ENCODE data around the gene LRSAM1.

GRCh38 chr9:127451858-127452656 is 747 bp downstream of the LRSAM1 start:
- no peak for TF ChIP-seq CTCF (IDR thresholded peaks at IDR 0.05)
- no peak for TF ChIP-seq POLR2A (IDR thresholded peaks at IDR 0.05)
- TF ChIP-seq EP300 (IDR thresholded peaks at IDR 0.05), result no peak
